Fibroblast of pulmonary artery (primary cell): ENCODE results near the gene GALNTL6.
A peak's percentile ranks its signal among the peaks of the same experiment; 100 is the strongest.

Experiments used
- DNase-seq: peaks from one replicate; pipeline ENCODE4 v3.0.0-alpha.2; 2010; ENCODE audit warnings: low read depth
- H3K4me3 ChIP-seq: replicated peaks from 2 replicates; pipeline ENCODE4 v1.5.1; 2011; ENCODE audit warnings: low read depth, mild to moderate bottlenecking, control low read depth, low read length, moderate library complexity
- CTCF ChIP-seq: IDR thresholded peaks from 2 replicates; pipeline ENCODE4 v1.5.1; 2011; ENCODE audit warnings: mild to moderate bottlenecking, control low read depth, low read length, inconsistent platforms; ENCODE audit errors: missing control alignments

Gene GALNTL6

GRCh38 chr4:172995161-172995560 lies 1182.0 kb downstream of the GALNTL6 start:
- DNase-seq, result no peak
- no peak overlapping the region for H3K4me3 ChIP-seq
- TF ChIP-seq CTCF, result no peak

GRCh38 chr4:172995704-172996103 lies 1182.5 kb downstream of the GALNTL6 start:
- no peak for TF ChIP-seq CTCF
- DNase-seq, result no peak
- no peak overlapping the region for H3K4me3 ChIP-seq

- DNase-seq, result peak; percentile 80
- no peak for TF ChIP-seq CTCF
- H3K4me3 ChIP-seq, result no peak overlapping the region
Observed at GRCh38 chr4:172996571-172997216, 1183.5 kb downstream of the GALNTL6 start.

DNA sequence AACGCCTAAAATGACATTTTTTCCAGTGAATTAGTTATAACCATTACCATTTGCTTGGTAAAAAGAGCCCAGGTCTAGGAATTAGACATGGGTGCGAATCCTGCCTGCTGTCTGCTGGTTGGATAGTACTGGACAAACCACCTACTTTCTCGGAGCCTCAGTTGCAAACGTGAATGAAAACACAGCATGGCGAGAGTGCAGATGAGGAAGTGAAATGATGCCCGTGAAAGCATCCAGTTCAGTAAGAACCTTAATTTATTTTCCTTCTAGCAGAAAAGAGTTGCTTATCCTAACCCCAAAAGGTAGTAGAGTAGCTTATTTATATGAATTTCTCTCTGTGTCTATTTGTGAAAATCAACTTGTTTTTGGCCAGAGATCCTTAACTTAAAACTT lies 1184.0 kb downstream of the GALNTL6 start:
- no peak for DNase-seq
- H3K4me3 ChIP-seq, result no peak overlapping the region
- TF ChIP-seq CTCF, result no peak

GRCh38 chr4:172997856-172998255 lies 1184.7 kb downstream of the GALNTL6 start:
- no peak overlapping the region for H3K4me3 ChIP-seq
- TF ChIP-seq CTCF, result no peak
- no peak for DNase-seq

DNA sequence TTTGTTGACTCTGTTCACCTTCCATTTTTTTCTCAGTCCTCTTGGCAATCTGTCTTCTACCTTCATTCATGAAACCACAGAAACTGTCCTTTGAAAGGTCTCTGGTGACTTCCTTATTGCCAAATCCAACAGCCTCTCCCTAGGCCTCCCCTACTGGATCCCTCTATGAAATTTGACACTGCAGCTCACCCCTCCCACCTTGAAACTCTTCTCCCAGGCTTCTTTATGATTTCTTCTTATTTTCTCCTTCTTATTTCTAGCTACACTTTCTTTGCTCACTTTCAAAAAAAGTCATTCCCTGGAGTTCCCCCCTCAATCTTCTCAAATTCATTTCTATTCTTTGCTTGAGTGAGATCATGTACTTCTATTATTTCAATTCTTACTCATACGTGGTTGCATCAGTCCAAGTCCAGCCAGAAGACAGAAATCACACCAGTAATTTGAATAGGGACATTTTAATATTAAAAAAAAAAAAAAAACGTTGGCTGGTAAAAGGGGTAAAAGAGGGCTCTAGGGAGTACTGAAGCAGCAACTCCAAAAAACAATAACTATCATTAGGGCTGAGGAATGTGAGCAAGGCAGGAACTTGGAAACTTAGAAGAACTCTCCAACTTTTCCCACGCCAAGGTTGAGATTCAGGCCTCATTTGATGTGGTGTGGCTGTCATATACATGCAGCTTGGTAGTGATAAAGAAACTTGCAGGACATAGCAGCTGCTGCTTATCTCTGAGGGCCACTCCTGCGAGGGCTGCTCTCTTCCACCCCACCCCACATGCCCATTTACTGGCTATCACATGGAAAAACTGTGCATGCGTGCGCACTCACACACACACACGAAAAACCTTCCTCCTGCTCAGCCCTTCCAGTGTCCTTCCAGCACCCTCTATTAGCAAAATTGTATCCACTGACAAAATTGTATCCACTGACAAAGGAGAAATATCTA lies 1185.6 kb downstream of the GALNTL6 start:
- DNase-seq, result peak; percentile 92
- TF ChIP-seq CTCF, result no peak
- H3K4me3 ChIP-seq, result peak overlapping the region; percentile 11
